GM21723 (cell line): Measurements from ENCODE around the gene COASY.

Experiments
- ATAC-seq: cut with Tn5 transposase; IDR thresholded peaks from one replicate; pipeline ENCODE4 v1.9.1; 2021; ENCODE audit warnings: mild to moderate bottlenecking, moderate library complexity; ENCODE audit not compliant: unreplicated experiment

COASY gene

GRCh38 chr17:42609814-42610801 is 48.2 kb downstream of the COASY start:
- peak; percentile 8 for ATAC-seq

- ATAC-seq: no peak
Observed at GRCh38 chr17:42612013-42612412, 50.1 kb downstream of the COASY start.

GRCh38 chr17:42613699-42614295 is 51.8 kb downstream of the COASY start:
- ATAC-seq: no peak
